SK-N-MC (cell line): ENCODE data around the gene PALS1.
A peak's percentile ranks its signal among the peaks of the same experiment; 100 is the strongest.

Experiments used
- DNase-seq: peaks from one replicate; pipeline ENCODE4 v3.0.0-alpha.2; 2011; ENCODE audit warnings: low read depth, low spot score
- H3K27ac ChIP-seq: fragments of 200-600 bp; sonication (generic); 2 replicates; pipeline ENCODE4 v1.5.1; 2016; ENCODE audit warnings: mixed run types
- H3K36me3 ChIP-seq: fragments of 200-600 bp; sonication (generic); 2 replicates; pipeline ENCODE4 v1.6.1; 2017; ENCODE audit warnings: antibody characterized with exemption, low read length, mixed read lengths; ENCODE audit not compliant: insufficient read depth
- H3K4me3 ChIP-seq: fragments of 200-600 bp; sonication (generic); 2 replicates; pipeline ENCODE4 v1.5.1; 2016
- H3K9ac ChIP-seq: fragments of 200-600 bp; sonication (generic); 2 replicates; pipeline ENCODE4 v1.8.0; 2017; ENCODE audit warnings: mixed run types, mixed read lengths; ENCODE audit not compliant: insufficient read length
- H3K9me3 ChIP-seq: fragments of 200-600 bp; sonication (generic); 2 replicates; pipeline ENCODE4 v1.6.1; 2017; ENCODE audit warnings: low read depth, mild to moderate bottlenecking, antibody characterized with exemption, low read length, moderate library complexity, mixed read lengths
- EZH2 ChIP-seq: fragments of 200-600 bp; sonication (generic); IDR thresholded peaks from one replicate; pipeline ENCODE4 v1.6.1; 2017; ENCODE audit warnings: antibody characterized with exemption
- FOXP2 ChIP-seq: optimal IDR thresholded peaks from 2 replicates; pipeline ENCODE3; 2011; ENCODE audit warnings: mild to moderate bottlenecking, moderate library complexity; ENCODE audit not compliant: insufficient read depth; ENCODE audit errors: extremely low read length, control extremely low read depth
- POLR2AphosphoS5 ChIP-seq: IDR thresholded peaks from 2 replicates; pipeline ENCODE4 v1.6.1; 2012; ENCODE audit warnings: mild to moderate bottlenecking, low read depth, low read length, borderline replicate concordance

The PALS1 gene

DNA sequence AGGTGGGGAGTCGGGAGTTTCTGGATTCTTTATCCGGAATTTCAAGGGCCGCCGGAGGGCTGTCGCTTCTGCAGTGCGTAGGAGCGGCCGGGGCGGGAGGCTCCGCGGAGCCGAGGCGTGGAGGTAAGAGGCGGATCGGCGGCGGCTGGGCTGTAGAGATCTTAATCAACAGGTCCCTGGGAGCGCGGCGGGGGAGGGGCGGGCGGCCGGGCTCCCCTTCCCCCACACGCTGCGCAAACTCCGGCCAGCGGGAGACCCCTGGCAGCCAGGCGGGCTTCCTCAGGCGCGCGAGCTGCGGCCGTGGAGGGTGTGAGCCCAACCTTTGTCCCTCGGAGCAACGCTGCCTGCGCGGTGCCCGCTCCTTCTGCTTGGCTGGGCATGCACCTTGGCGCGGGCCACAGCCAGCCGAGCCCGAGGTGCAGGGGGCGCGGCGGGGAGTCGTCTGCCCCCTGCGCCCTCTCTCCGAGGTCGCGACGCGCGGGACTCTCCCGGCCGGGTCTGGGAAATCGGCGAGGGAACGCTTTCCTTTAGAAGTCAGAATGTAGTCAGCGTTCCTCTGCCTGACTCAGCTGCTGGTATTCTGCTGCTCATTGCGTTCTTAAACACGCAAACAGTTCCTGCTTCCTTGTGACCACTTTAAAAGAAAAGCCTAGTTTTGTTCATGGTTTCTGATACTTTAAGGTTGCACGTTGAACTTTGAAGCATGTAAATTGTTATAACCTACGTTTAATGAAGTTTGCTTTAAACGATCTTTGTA is at the start of gene PALS1:
TSS of gene PALS1 (plus strand) at position 25 of the 757 bp plus-strand sequence. CDS start 37,736 bp downstream, outside the sequence.
- no peaks in the 10 kb centered on the region for H3K9me3 ChIP-seq
- H3K36me3 ChIP-seq: peaks cover 16% of the 10 kb centered on the region
- H3K27ac ChIP-seq: peak within 1 kb of the TSS; percentile 92
- TF ChIP-seq POLR2AphosphoS5 (peak; percentile 10; the same call in 1 of the 2 replicates), EZH2 (no peak)
- peak within 1 kb of the TSS; percentile 89 for H3K4me3 ChIP-seq
- peak; percentile 63 for DNase-seq
- peak within 1 kb of the TSS; percentile 86 for H3K9ac ChIP-seq

DNA sequence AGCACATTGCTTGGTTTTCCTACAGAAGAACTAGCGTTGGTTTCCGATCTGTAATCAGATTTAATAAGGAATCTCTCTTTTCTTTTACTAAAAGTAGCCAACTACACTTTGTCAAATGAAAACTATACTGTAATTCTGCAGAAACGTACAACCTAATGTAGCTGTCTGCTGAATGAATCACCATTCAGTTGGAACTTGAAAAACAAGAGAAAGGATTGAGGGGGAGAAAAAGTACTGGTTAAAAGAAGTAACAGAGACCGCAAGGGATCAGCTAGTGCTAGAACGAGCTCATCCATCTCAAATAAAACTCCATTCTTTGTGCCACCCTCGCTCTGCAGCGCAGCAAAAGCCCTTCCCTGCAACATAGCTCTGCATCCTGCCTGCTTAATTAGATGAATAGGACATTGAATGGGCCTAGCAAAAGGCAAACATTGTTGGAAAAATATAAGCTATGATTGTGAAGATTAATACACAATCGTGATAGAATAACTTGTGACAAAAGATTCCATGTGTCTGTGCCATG is 49.4 kb upstream of the PALS1 start:
- H3K27ac ChIP-seq: no peak overlapping the region

DNA sequence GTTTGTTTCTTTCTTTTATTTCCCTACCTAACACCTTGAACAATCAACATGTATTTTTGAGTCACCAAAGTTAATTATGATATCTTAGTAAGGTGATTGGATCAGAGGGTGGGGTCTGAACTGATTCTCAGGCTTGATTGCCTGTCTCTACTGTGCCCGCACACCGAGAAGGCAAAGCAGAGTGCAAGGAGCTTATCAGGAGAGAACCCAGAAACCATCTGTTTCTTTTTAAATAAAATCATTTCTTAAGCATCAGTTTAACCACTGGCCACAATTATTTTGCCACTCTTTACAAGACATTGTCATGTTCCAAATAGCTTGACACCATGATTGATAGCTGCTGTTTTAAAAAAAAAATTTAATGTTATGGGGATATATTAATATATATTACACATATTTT is 48.9 kb upstream of the PALS1 start:
- Histone ChIP-seq H3K9me3 (no peaks in the 10 kb centered on the region), H3K27ac (no peak overlapping the region), H3K36me3 (no peaks in the 10 kb centered on the region), H3K9ac (no peak overlapping the region), H3K4me3 (no peak overlapping the region)
- TF ChIP-seq FOXP2 (no peak), POLR2AphosphoS5 (no peak), EZH2 (no peak)
- no peak for DNase-seq

More for the DNA sequence above, 49.4 kb upstream of the PALS1 start:
- Histone ChIP-seq H3K9me3 (no peaks in the 10 kb centered on the region), H3K4me3 (no peak overlapping the region), H3K36me3 (no peaks in the 10 kb centered on the region), H3K9ac (no peak overlapping the region)
- TF ChIP-seq EZH2 (no peak), FOXP2 (no peak), POLR2AphosphoS5 (no peak)
- no peak for DNase-seq

DNA sequence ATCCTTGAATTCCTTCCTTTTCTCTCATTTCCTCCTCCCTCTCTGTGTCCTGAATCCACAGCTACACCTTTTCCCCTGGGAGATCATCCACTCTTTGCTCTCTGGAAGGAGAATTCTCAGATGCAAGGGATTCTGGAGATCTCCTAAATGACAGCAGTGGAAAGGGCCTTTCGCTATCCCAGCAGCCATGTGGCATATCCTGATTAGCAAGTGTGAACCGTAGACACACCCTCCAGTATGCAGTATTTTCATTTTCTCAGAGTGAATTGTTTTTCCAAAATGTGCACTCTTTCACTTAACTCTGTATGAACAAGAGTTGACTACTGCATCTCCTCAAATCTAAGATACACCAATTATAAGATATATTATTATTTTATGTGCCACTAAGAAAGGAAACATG is 46.0 kb upstream of the PALS1 start:
- DNase-seq: no peak
- H3K27ac ChIP-seq: no peak overlapping the region
- no peak for TF ChIP-seq POLR2AphosphoS5
- no peak for TF ChIP-seq FOXP2
- TF ChIP-seq EZH2: no peak

DNA sequence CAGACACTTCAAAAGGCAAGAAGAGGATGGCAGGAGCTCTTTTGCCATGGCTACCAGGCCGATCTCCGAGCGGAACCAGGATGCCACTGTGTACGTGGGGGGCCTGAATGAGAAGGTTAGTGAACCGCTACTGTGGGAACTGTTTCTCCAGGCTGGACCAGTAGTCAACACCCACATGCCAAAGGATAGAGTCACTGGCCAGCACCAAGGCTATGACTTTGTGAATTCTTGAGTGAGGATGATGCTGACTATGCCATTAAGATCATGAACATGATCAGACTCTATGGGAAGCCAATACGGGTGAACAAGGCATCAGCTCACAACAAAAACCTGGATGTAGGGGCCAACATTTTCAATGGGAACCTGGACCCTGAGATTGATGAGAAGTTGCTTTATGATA is 42.2 kb upstream of the PALS1 start:
- DNase-seq: no peak
- H3K27ac ChIP-seq: no peak overlapping the region
- no peak overlapping the region for H3K4me3 ChIP-seq
- no peaks in the 10 kb centered on the region for H3K36me3 ChIP-seq
- TF ChIP-seq EZH2 (no peak), FOXP2 (no peak), POLR2AphosphoS5 (no peak)
- H3K9ac ChIP-seq: no peak overlapping the region
- H3K9me3 ChIP-seq: no peaks in the 10 kb centered on the region

More for the DNA sequence above, 46.0 kb upstream of the PALS1 start:
- no peaks in the 10 kb centered on the region for H3K9me3 ChIP-seq
- H3K4me3 ChIP-seq: no peak overlapping the region
- H3K9ac ChIP-seq: no peak overlapping the region
- H3K36me3 ChIP-seq: no peaks in the 10 kb centered on the region

DNA sequence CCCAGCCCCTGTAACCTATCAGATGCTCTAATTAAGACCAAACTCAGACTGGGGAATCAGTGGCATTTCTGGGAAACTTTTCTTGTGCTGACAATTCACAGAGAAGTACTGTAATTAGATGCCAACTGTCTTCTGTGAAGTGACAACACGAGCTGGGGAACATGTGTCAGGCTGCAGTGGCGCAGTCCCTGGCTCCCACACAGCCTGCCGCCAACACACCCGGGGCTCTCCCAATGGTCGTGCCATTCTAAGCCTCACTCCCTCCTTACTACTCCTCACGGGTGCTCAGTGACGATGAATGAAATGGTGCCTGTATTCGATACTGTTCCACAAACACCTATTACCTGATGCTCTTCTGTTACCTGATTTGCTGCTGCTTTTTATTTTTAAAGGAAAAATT is 33.4 kb upstream of the PALS1 start:
- DNase-seq: no peak

DNA sequence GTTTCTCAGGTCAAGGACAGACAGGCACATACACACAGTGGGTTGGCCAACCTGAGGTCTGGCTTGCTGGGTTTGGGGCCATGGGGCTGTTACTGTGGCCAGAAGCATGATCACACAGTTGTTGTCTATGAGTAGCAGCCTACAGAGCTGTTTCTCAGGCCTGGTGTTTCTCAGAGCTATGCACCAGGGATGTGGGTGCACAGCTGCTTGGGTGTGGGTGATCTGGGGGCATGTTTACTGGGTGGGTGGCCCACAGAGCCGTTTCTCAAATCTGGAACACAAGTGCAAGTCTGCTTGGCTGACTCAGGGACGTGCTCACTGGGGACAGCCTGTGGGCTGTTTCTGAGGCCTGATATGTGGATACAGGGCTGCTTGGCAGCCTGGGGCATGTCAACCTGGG is 23.1 kb upstream of the PALS1 start:
- DNase-seq: no peak
- Histone ChIP-seq H3K9me3 (no peaks in the 10 kb centered on the region), H3K36me3 (no peaks in the 10 kb centered on the region), H3K27ac (no peak overlapping the region), H3K4me3 (no peak overlapping the region), H3K9ac (no peak overlapping the region)
- no peak for TF ChIP-seq FOXP2
- TF ChIP-seq POLR2AphosphoS5: no peak
- no peak for TF ChIP-seq EZH2

More for the DNA sequence above, 33.4 kb upstream of the PALS1 start:
- H3K36me3 ChIP-seq: no peaks in the 10 kb centered on the region
- H3K27ac ChIP-seq: no peak overlapping the region
- TF ChIP-seq FOXP2 (no peak), EZH2 (no peak), POLR2AphosphoS5 (no peak)
- H3K4me3 ChIP-seq: no peak overlapping the region
- H3K9ac ChIP-seq: no peak overlapping the region
- no peaks in the 10 kb centered on the region for H3K9me3 ChIP-seq

DNA sequence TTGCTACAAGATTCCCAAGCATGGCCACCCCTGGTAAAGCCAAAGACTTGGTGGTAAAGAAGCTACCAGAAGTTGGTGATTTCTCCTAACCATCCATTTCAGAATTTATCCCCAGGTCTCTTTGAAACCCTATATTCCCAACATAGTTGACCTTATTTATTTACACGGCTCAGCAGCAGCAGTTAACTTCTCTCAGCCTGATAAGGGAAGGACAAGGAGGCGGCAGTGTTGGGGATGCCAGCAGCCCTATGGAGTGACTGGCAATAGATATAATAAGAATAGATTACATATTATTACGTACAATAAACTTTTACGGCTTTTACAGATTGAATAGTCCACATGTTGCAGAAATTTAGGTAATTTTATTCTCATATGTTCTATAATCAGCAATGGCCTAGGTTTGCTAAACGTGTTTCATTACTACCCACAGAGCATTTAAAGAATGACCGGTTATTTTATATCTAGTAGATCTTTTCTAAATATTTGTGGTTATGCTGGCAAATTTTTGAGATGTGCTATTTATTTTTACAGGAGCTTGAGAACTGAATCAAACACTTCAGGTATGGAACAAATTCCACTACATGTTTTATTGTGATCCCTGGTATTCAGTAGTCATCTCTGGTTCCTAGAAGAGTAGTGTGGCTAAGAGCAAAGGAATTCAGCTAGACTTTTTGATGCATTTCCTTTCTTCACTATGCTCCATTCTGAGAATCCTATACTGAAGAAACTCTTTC is 19.8 kb upstream of the PALS1 start:
- DNase-seq: no peak
- no peaks in the 10 kb centered on the region for H3K36me3 ChIP-seq
- H3K9me3 ChIP-seq: no peaks in the 10 kb centered on the region
- no peak overlapping the region for H3K9ac ChIP-seq
- TF ChIP-seq FOXP2 (no peak), EZH2 (no peak), POLR2AphosphoS5 (no peak)
- H3K4me3 ChIP-seq: no peak overlapping the region
- H3K27ac ChIP-seq: no peak overlapping the region
